Stimulated activated CD4-positive, alpha-beta T cell treated with anti-CD3 and anti-CD28 coated beads, Interleukin-4, amount 100 ng/mL, for 48 hours (primary cell): Measurements from ENCODE around the gene WNT11.

Experiments
- DNase-seq, 2 donors: peaks; one replicate each; pipeline ENCODE4 v3.0.0-alpha.2; 2020; ENCODE audit warnings: low read depth in 2 of 2

Gene WNT11

GRCh38 chr11:76155500-76156227 is 50.6 kb downstream of the WNT11 start:
- no peak for DNase-seq

- no peak for DNase-seq
These were observed 52.8 kb downstream of the WNT11 start for GRCh38 chr11:76153571-76153923.

GRCh38 chr11:76152741-76153570 is 53.3 kb downstream of the WNT11 start:
- DNase-seq: no peak

GRCh38 chr11:76152086-76152681 is 54.1 kb downstream of the WNT11 start:
- peak; percentile 88 to 91 for DNase-seq

- no peak for DNase-seq
These were observed 54.7 kb downstream of the WNT11 start for GRCh38 chr11:76151556-76152085.

GRCh38 chr11:76150141-76150540 is 56.2 kb downstream of the WNT11 start:
- DNase-seq: no peak

GRCh38 chr11:76149713-76150112 is 56.6 kb downstream of the WNT11 start:
- DNase-seq: no peak

GRCh38 chr11:76148941-76149613 is 57.2 kb downstream of the WNT11 start:
- no peak for DNase-seq

GRCh38 chr11:76148231-76148630 is 58.1 kb downstream of the WNT11 start:
- DNase-seq: no peak

GRCh38 chr11:76147106-76147740 is 59.1 kb downstream of the WNT11 start:
- no peak for DNase-seq

GRCh38 chr11:76143274-76143673 is 63.0 kb downstream of the WNT11 start:
- DNase-seq: no peak

GRCh38 chr11:76141901-76142588 is 64.3 kb downstream of the WNT11 start:
- DNase-seq: no peak

GRCh38 chr11:76140912-76141574 is 65.3 kb downstream of the WNT11 start:
- no peak for DNase-seq

- DNase-seq: no peak
These were observed 67.0 kb downstream of the WNT11 start for GRCh38 chr11:76139314-76139713.
